D341Med (cell line): ENCODE data around the gene POLA2.
"Not testable (repeated sequence)": the region's sequence is repeated elsewhere in the genome, so short reads cannot be mapped to it uniquely, and the experiment has no call there.

Source experiments
- DNase-seq: peaks from one replicate; pipeline ENCODE4 v3.0.0; 2012; ENCODE audit warnings: low spot score

Gene POLA2

GRCh38 chr11:65261591-65262380, at the start of gene POLA2:
TSS of gene POLA2 (plus strand) at chr11:65261962. CDS start at chr11:65262293, 331 bp downstream.
- peak; percentile 100 for DNase-seq

- peak; percentile 12 for DNase-seq
Observed at GRCh38 chr11:65212226-65212801, 49.4 kb upstream of the POLA2 start.

- no peak for DNase-seq
Observed at GRCh38 chr11:65213322-65214211, 48.2 kb upstream of the POLA2 start.

- DNase-seq, result no peak
Observed at GRCh38 chr11:65214212-65214845, 47.4 kb upstream of the POLA2 start.

- peak; percentile 18 for DNase-seq
Observed at GRCh38 chr11:65215441-65216076, 46.2 kb upstream of the POLA2 start.

- peak; percentile 37 for DNase-seq
Observed at GRCh38 chr11:65216830-65217229, 44.9 kb upstream of the POLA2 start.

- DNase-seq, result peak; percentile 27
Observed at GRCh38 chr11:65217441-65218423, 44.0 kb upstream of the POLA2 start.

GRCh38 chr11:65218446-65218845, 43.3 kb upstream of the POLA2 start:
- no peak for DNase-seq

- DNase-seq, result no peak
Observed at GRCh38 chr11:65219930-65220213, 41.9 kb upstream of the POLA2 start.

GRCh38 chr11:65221026-65221425, 40.7 kb upstream of the POLA2 start:
- DNase-seq, result no peak

- DNase-seq, result peak; percentile 14
Observed at GRCh38 chr11:65223011-65223410, 38.8 kb upstream of the POLA2 start.

- DNase-seq, result no peak
Observed at GRCh38 chr11:65224930-65225278, 36.9 kb upstream of the POLA2 start.

GRCh38 chr11:65225279-65226102, 36.3 kb upstream of the POLA2 start:
- peak; percentile 79 for DNase-seq

GRCh38 chr11:65226103-65226442, 35.7 kb upstream of the POLA2 start:
- DNase-seq, result no peak

GRCh38 chr11:65227879-65228278, 33.9 kb upstream of the POLA2 start:
- DNase-seq, result no peak

- DNase-seq, result no peak
Observed at GRCh38 chr11:65236194-65237059, 25.3 kb upstream of the POLA2 start.

GRCh38 chr11:65238302-65238701, 23.5 kb upstream of the POLA2 start:
- DNase-seq, result not testable (repeated sequence)

GRCh38 chr11:65241134-65241533, 20.6 kb upstream of the POLA2 start:
- DNase-seq, result no peak

GRCh38 chr11:65241692-65242091, 20.1 kb upstream of the POLA2 start:
- DNase-seq, result no peak
